ENCODE results near the gene LRRC61. TPM values are rescaled to one million over a fixed set of nuclear protein-coding genes. Genes with fewer than 3 reads are reported as not detected.
A peak's percentile ranks its signal among the peaks of the same experiment; 100 is the strongest.
"Not testable (repeated sequence)": the region's sequence is repeated elsewhere in the genome, so short reads cannot be mapped to it uniquely, and the experiment has no call there.

LRRC61 gene
- total RNA-seq, 2 experiments from 2014 or later: 24.7 to 25.3 TPM

DNA sequence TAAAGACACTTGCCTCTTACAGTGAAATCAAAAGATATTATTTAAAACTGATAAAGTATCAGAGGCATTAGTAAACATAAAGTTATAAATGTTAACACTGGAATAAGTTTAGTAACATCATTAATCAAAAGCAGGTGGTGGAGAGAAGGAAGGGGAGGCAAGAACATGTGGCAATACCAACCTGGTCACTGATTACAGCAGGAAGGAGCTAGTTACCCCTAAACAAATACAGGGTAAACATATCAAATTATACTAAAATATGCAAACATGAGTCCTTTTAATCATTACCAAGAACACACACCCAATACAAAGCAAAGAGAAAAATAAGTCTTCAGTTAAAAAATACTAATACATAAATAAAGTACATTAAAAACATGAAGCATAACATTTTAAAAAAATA, 25.2 kb upstream of the LRRC61 start:
- H3K27ac Mint-ChIP-seq, CTCF ChIA-PET, H3K4me3 Mint-ChIP-seq: not testable (repeated sequence)

DNA sequence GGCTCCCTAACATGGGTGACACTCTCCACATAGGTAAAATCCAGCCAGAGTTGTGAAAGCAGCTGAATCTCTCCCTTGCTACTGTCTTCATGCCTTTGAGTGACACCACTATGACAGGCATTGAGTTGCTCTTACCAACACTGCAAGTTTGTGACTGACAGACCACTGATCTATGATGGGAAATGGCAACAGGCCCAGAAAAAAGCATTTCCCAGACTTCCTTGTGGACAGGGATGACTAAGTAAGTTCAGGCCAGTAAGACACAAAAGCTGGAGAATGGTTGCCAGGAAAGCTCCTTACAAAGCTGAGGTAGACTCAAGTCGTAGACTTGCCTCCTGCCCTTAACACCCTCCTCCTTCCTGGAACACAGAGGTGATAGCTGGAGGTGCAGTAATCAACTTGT, 20.2 kb upstream of the LRRC61 start:
- ATAC-seq; H3K27ac Mint-ChIP-seq; H3K36me3 Mint-ChIP-seq; CTCF ChIA-PET; H3K27me3 Mint-ChIP-seq; H3K9me3 Mint-ChIP-seq (ENCODE audit: low read depth); H3K4me1 Mint-ChIP-seq; DNase-seq; H3K4me3 Mint-ChIP-seq: not testable (repeated sequence)

More for the DNA sequence above, 25.2 kb upstream of the LRRC61 start:
- DNase-seq; H3K36me3 Mint-ChIP-seq; H3K4me1 Mint-ChIP-seq; ATAC-seq; H3K27me3 Mint-ChIP-seq; H3K9me3 Mint-ChIP-seq (ENCODE audit: low read depth): not testable (repeated sequence)

DNA sequence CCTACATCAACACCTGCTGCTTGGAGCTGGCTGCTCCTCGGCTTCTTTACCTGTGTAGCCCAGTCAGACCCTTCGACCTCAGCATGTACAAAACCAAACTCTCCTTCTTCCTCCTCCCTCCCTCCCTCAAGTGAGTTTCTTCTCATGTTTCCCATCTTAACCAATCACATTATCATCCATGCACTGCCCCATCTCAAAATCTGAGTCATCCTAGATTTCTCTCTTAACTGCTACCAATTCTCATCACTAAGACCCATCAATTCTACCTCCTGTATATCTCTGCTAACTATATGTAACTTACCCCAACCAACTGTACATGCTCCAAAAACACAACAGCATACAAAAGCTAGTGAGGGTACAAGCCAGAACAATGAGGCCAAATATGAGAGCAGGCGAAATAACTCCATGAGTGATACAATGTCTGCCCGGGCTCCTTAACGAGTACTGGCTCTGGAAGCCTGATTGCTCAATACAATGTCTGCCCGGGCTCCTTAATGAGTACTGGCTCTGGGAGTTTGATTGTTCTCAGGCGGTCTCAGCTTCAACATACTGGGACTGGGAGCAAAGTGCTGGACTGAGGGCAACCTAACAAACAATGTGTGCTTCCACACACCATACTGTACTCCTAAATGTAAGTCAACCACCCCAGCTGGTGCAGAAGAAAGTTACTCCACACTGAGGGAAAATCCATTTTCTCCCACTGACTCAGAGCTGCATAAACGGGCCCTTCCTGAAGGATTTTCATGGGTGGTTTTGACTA, 18.5 kb upstream of the LRRC61 start:
- CTCF ChIA-PET; DNase-seq; H3K27ac Mint-ChIP-seq; H3K4me3 Mint-ChIP-seq; ATAC-seq; H3K4me1 Mint-ChIP-seq; H3K36me3 Mint-ChIP-seq; H3K27me3 Mint-ChIP-seq; H3K9me3 Mint-ChIP-seq (ENCODE audit: low read depth): not testable (repeated sequence)

DNA sequence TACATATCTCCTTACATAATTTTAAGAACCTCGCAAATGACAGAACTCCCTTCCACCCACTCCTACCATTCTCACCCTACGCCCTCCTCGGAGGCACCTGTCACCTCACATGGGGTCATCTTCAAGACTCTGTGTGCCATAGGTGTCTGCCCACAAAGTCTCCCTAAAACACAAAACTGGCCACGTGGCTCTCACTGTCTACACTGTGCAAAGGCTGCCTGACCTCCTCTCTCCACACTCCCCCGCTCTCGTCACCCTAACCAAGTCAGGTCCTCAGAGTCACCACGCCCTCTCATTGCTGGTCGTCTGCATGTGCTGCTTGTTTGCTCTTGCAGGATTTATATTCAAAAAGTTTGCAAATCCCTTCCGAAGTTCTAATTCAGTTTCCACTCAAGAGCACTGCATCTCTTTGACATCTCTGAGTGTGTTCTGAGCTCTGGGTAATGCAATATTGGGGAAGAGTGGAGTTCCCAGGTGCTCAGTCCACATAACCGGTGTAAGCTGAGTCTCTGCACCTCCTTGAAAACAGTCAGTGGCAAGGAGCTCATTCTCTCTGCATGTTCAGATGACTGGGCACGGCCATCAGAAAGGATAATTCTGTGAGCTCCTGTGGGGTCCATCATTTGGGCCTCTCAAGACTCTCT, 17.8 kb upstream of the LRRC61 start:
- H3K4me3 Mint-ChIP-seq; H3K9me3 Mint-ChIP-seq (ENCODE audit: low read depth); H3K4me1 Mint-ChIP-seq; ATAC-seq; DNase-seq; CTCF ChIA-PET; H3K36me3 Mint-ChIP-seq; H3K27me3 Mint-ChIP-seq; H3K27ac Mint-ChIP-seq: not testable (repeated sequence)

DNA sequence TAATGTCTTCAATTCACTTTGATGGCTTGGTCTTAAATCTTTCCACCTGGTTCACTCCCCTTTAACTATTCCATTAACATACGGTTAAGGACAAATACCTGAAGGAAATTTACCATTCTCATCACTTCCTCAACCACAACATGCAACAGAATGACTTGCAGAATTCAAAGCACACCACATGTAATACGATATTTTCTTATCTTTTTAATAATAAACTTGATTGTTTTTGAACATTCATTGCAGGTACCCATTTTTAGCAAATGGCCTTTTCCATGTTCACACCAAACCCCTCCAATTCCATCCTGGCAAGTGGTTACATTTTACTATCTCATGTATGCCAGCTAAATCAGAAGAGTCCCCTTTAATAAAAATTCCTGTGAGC, 17.3 kb upstream of the LRRC61 start:
- H3K9me3 Mint-ChIP-seq (ENCODE audit: low read depth); CTCF ChIA-PET; H3K27ac Mint-ChIP-seq: not testable (repeated sequence)

DNA sequence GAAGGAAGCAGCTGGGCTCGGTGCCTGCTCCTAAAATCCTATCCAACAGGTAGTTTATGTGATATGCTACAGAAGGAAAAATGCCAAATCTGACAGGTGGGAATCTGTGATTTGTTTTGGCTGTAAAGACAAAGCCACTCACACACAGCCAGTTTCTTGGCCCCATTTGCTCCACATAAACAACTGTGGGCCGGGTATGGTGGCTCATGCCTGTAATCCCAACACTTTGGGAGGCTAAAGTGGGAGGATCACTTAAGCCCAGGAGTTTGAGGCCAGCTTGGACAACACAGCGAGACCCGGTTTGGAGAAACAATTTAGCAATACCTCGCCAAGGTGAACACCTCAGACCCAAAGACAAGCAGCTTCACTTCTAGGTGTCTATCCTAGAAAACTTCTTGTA, 16.8 kb upstream of the LRRC61 start:
- not testable (repeated sequence) for ATAC-seq

More for the DNA sequence above, 17.3 kb upstream of the LRRC61 start:
- not testable (repeated sequence) for ATAC-seq, DNase-seq, H3K4me3 Mint-ChIP-seq, H3K4me1 Mint-ChIP-seq, H3K36me3 Mint-ChIP-seq, H3K27me3 Mint-ChIP-seq

DNA sequence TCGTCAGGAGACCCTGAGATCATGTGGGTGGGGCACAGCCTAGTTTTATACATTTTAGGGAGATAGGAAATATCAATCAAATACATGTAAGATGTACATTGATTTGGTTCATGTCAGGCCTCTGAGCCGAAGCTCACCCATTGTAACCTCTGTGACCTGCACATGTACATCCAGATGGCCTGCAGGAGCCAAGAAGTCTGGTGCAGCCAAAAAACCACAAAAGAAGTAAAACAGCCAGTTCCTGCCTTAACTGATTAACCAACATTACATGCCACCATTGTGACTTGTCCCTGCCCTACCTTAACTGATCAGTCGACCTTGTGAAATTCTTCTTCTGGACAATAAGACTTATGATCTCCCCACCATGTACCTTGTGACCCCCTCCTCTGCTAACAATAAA, 16.0 kb upstream of the LRRC61 start:
- Mint-ChIP-seq H3K27me3 (no peaks in the 10 kb centered on the region), H3K36me3 (peaks cover 3% of the 10 kb centered on the region), H3K4me1 (peaks cover 1% of the 10 kb centered on the region), H3K4me3 (no peak overlapping the region), H3K27ac (no peak overlapping the region), H3K9me3 (ENCODE audit: low read depth) (no peaks in the 10 kb centered on the region)
- DNase-seq (no peak), ATAC-seq (no peak)
- CTCF ChIA-PET: no interaction called here

More for the DNA sequence above, 16.8 kb upstream of the LRRC61 start:
- H3K4me3 Mint-ChIP-seq; CTCF ChIA-PET; H3K9me3 Mint-ChIP-seq (ENCODE audit: low read depth); DNase-seq; H3K27me3 Mint-ChIP-seq; H3K4me1 Mint-ChIP-seq; H3K36me3 Mint-ChIP-seq; H3K27ac Mint-ChIP-seq: not testable (repeated sequence)

DNA sequence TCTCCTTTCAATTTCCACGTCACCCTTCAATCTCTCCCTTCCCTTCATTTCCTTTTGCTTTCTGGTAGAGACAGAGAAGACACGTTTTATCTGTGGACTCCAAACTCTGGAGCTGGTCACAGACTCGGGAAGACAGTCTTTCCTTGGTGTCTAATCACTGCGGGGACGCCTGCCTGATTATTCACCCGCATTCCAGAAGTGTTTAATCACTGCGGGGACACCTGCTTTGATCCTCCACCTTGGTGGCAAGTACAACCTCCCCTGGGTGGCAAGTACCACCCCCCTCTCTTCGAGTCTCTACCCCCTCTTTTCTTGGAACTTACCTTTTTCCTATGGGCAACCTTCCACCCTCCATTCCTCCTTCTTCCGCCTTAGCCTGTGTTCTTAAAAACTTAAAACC, 15.3 kb upstream of the LRRC61 start:
- peaks cover 3% of the 10 kb centered on the region for H3K36me3 Mint-ChIP-seq
- no peak overlapping the region for H3K4me3 Mint-ChIP-seq
- H3K27ac Mint-ChIP-seq: no peak overlapping the region
- CTCF ChIA-PET: no interaction called here
- H3K4me1 Mint-ChIP-seq: peaks cover 1% of the 10 kb centered on the region
- no peaks in the 10 kb centered on the region for H3K9me3 Mint-ChIP-seq (ENCODE audit: low read depth)
- ATAC-seq: no peak
- no peaks in the 10 kb centered on the region for H3K27me3 Mint-ChIP-seq
- no peak for DNase-seq

DNA sequence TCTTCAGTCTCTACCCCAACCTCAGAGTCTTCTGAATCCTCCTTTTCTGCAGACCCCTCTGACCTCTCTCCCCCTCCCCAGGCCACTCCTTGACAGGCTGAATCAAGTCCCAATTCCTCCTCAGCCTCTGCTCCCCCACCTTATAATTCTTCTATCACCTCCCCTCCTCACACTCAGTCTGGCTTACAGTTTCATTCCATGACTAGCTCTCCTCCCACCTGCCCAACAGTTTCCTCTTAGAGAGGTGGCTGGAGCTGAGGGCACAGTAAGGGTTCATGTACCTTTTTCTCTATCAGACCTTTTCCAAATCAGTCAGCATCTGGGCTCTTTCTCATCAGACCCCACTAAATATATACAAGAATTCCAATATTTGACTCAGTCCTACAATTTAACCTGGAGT, 14.6 kb upstream of the LRRC61 start:
- Mint-ChIP-seq H3K27ac (no peak overlapping the region), H3K9me3 (ENCODE audit: low read depth) (no peaks in the 10 kb centered on the region), H3K4me3 (no peak overlapping the region), H3K27me3 (no peaks in the 10 kb centered on the region), H3K4me1 (peaks cover 1% of the 10 kb centered on the region), H3K36me3 (peaks cover 3% of the 10 kb centered on the region)
- ATAC-seq (no peak), DNase-seq (no peak)
- CTCF ChIA-PET: no interaction called here

DNA sequence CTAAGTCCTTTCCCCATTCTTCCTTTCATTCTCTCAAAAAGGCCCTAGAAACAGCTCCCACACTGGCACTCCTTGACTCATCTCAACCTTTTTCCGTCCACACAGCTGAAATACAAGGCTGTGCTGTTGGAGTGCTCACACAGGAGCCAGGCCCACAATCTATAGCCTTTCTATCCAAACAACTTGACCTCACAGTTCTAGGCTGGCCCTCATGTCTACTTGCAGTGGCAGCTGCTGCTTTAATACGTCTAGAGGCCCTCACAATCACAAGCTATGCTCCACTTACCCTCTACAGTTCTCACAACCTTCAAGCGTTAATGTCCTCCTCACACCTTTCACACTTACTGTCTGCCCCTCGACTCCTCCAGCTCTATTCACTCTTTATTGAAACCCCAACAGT, 12.0 kb upstream of the LRRC61 start:
- CTCF ChIA-PET: no interaction called here
- H3K4me1 Mint-ChIP-seq: peaks cover 1% of the 10 kb centered on the region
- no peak for DNase-seq
- no peaks in the 10 kb centered on the region for H3K9me3 Mint-ChIP-seq (ENCODE audit: low read depth)
- H3K4me3 Mint-ChIP-seq: no peak overlapping the region
- ATAC-seq: no peak
- no peak overlapping the region for H3K27ac Mint-ChIP-seq
- H3K27me3 Mint-ChIP-seq: no peaks in the 10 kb centered on the region
- peaks cover 3% of the 10 kb centered on the region for H3K36me3 Mint-ChIP-seq

DNA sequence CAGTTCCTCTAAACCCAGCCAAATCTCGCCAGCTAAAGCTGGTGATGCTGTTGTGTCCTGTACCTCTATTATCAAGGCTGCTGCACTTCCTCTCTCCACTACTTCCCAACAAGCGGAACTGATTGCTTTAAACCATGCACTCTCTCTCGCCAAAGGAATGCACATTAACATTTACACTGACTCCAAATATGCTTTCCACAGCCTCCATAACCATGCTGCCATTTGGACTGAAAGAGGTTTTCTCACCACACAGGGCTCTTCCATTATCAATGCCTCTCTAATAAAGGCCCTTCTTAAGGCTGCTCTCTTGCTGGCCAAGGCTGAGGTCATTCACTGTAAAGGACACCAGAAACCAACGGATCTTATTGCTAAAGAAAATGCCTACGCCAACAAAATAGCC, 11.4 kb upstream of the LRRC61 start:
- Mint-ChIP-seq H3K27ac (no peak overlapping the region), H3K36me3 (peaks cover 3% of the 10 kb centered on the region), H3K27me3 (no peaks in the 10 kb centered on the region), H3K9me3 (ENCODE audit: low read depth) (no peaks in the 10 kb centered on the region), H3K4me1 (peaks cover 1% of the 10 kb centered on the region), H3K4me3 (no peak overlapping the region)
- DNase-seq: no peak
- no peak for ATAC-seq
- CTCF ChIA-PET: no interaction called here

DNA sequence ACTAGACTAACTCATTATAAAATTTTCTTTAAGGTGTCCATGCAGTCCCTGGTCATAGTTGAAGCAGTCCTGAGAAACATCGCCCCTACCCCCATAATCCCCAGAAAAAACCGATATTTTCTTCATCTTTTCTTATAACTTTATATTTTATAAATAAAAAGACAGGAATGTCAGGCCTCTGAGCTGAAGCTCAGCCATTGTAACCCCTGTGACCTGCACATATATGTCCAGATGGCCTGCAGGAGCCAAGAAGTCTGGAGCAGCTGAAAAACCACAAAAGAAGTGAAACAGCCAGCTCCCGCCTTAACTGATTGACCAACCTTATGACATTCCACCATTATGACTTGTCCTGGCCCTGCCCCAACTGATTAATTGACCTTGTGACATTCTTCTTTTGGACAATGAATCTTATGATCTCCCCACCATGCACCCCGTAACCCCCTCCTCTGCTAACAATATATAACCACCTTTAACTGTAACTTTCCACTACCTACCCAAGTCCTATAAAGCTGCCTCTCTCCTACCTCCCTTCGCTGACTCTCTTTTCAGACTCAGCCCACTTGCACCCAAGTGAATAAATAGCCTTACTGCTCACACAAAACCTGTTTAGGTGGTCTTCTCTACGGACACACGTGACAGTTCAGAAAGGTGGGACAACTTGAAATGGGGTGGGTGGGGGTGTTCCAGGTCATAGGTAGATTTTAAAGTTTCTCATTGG, 10.3 kb upstream of the LRRC61 start:
- DNase-seq; ATAC-seq; H3K9me3 Mint-ChIP-seq (ENCODE audit: low read depth); H3K36me3 Mint-ChIP-seq; H3K4me3 Mint-ChIP-seq; H3K27ac Mint-ChIP-seq; H3K27me3 Mint-ChIP-seq; H3K4me1 Mint-ChIP-seq: not testable (repeated sequence)
- CTCF ChIA-PET: interaction anchor here (1.0 kb wide), 1 partner anchor 9 kb away, joined by 3 read pairs; no protein-coding TSS in a partner anchor

DNA sequence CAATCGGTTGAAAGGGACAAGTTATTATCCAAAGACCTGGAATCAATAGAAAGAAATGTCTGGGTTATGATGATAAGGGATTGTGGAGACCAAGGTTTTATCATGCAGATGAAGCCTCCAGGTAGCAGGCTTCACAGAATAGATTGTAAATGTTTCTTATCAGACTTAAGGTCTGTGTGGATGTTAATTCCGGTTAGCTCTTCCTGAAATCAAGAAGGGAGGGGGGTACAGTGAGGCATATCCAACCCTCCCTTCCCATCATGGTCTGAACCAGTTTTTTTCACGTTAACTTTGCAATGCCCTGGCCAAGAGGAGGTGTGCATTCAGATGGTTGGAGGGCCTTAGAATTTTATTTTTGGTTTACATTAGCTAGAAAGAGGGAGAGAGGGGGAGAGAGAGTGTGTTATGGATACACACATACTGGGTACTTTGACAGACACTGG, 9.8 kb upstream of the LRRC61 start:
- no peaks in the 10 kb centered on the region for H3K27me3 Mint-ChIP-seq
- no peak overlapping the region for H3K4me3 Mint-ChIP-seq
- ATAC-seq: no peak
- CTCF ChIA-PET: no interaction called here
- no peaks in the 10 kb centered on the region for H3K9me3 Mint-ChIP-seq (ENCODE audit: low read depth)
- H3K4me1 Mint-ChIP-seq: no peaks in the 10 kb centered on the region
- H3K36me3 Mint-ChIP-seq: peaks cover 2% of the 10 kb centered on the region
- H3K27ac Mint-ChIP-seq: no peak overlapping the region
- no peak for DNase-seq

DNA sequence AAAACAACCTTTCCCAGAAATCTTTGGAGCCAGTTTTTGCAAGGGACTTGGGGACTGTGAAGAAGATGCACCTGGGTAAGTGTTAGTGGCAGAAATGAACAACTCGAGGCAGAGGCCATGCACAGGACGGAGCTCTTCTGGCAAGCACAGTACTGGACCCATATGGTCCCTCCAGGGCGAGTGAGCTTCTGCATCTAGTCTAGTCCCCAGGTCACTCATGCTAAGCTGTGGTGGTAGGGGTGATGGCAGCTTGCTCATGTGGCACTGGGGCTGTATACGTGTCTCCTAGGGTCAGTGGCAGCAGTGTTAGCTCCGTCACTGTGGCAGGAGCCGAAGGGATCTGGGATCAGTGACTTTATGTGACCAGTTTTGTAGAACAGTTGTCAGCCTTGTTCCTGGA, 9.3 kb upstream of the LRRC61 start:
- DNase-seq (no peak), ATAC-seq (peak; percentile 23)
- H3K9me3 Mint-ChIP-seq (ENCODE audit: low read depth): no peaks in the 10 kb centered on the region
- H3K27ac Mint-ChIP-seq: no peak overlapping the region
- peaks cover 1% of the 10 kb centered on the region for H3K4me1 Mint-ChIP-seq
- CTCF ChIA-PET: interaction anchor here (1.0 to 1.5 kb wide), 2 partner anchors 9 to 91 kb away, joined by 3 to 6 read pairs; partner anchors contain the start of genes ACTR3C and LRRC61
- no peak overlapping the region for H3K4me3 Mint-ChIP-seq
- H3K27me3 Mint-ChIP-seq: no peaks in the 10 kb centered on the region
- peaks cover 2% of the 10 kb centered on the region for H3K36me3 Mint-ChIP-seq
